ENCODE data around the gene GRIA1. TPM values are rescaled to one million over a fixed set of nuclear protein-coding genes. Genes with fewer than 3 reads are reported as not detected.

GRIA1 gene
- total RNA-seq, 1 experiment from 2014 or later, result 0.81 TPM

DNA sequence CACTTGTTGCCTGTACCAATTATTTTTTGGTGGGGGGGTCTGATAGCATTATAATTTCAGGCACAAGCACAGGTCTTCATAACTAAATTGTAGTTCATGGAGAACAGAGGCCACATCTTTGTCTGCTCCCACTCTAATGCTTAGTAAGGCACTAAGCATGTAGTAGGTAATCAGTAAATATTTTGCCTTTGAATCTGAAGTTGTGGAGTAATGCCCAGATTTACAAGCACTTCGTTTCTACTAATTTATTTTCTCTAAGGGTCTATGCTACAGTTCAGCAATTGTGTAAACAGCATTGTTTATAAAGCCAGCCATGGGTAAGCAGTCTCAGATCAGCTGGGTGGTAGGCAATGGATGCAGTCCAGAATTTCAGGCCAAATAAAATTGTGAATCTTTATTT, 78.6 kb downstream of the GRIA1 start:
- Mint-ChIP-seq H3K27me3 (ENCODE audit: low read depth) (no peaks in the 10 kb centered on the region), H3K9me3 (no peaks in the 10 kb centered on the region), H3K36me3 (no peaks in the 10 kb centered on the region), H3K4me1 (no peaks in the 10 kb centered on the region; the same call in 1 of the 2 replicates), H3K4me3 (no peak overlapping the region), H3K27ac (no peak overlapping the region)
- ChIA-PET CTCF (no interaction called here), POLR2A (no interaction called here)
- DNase-seq (ENCODE audit: low spot score) (no peak), ATAC-seq (no peak)
- TF ChIP-seq ZSCAN18 (CRISPR knock-in tag; IDR thresholded peaks at IDR 0.05) (no peak), NR2C2 (CRISPR knock-in tag; IDR thresholded peaks at IDR 0.05) (no peak), JAZF1 (CRISPR knock-in tag; IDR thresholded peaks at IDR 0.05) (no peak), GABPB1 (CRISPR knock-in tag; IDR thresholded peaks at IDR 0.05) (no peak), ZMAT4 (CRISPR knock-in tag; IDR thresholded peaks at IDR 0.05) (no peak), FOXJ3 (CRISPR knock-in tag; IDR thresholded peaks at IDR 0.05; ENCODE audit: borderline replicate concordance) (no peak), E2F1 (CRISPR knock-in tag; IDR thresholded peaks at IDR 0.05) (no peak), ZNF317 (CRISPR knock-in tag; IDR thresholded peaks at IDR 0.05; ENCODE audit: borderline replicate concordance, low read depth) (no peak), ZNF138 (CRISPR knock-in tag; conservative IDR thresholded peaks at IDR 0.05) (no peak), PRRX2 (CRISPR knock-in tag; IDR thresholded peaks at IDR 0.05) (no peak), AFF4 (CRISPR knock-in tag; IDR thresholded peaks at IDR 0.05; ENCODE audit: borderline replicate concordance) (no peak), TEAD1 (CRISPR knock-in tag; IDR thresholded peaks at IDR 0.05) (no peak), MYBL2 (CRISPR knock-in tag; IDR thresholded peaks at IDR 0.05) (no peak), NFYB (CRISPR knock-in tag; conservative IDR thresholded peaks at IDR 0.05; ENCODE audit: low read depth) (no peak)
- TF ChIP-seq, protein P1, sequence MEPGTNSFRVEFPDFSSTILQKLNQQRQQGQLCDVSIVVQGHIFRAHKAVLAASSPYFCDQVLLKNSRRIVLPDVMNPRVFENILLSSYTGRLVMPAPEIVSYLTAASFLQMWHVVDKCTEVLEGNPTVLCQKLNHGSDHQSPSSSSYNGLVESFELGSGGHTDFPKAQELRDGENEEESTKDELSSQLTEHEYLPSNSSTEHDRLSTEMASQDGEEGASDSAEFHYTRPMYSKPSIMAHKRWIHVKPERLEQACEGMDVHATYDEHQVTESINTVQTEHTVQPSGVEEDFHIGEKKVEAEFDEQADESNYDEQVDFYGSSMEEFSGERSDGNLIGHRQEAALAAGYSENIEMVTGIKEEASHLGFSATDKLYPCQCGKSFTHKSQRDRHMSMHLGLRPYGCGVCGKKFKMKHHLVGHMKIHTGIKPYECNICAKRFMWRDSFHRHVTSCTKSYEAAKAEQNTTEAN (CRISPR knock-in tag; IDR thresholded peaks at IDR 0.05), result no peak
- TF ChIP-seq, protein P2, sequence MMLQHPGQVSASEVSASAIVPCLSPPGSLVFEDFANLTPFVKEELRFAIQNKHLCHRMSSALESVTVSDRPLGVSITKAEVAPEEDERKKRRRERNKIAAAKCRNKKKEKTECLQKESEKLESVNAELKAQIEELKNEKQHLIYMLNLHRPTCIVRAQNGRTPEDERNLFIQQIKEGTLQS (CRISPR knock-in tag; conservative IDR thresholded peaks at IDR 0.05), result no peak
- TF ChIP-seq, protein P3, sequence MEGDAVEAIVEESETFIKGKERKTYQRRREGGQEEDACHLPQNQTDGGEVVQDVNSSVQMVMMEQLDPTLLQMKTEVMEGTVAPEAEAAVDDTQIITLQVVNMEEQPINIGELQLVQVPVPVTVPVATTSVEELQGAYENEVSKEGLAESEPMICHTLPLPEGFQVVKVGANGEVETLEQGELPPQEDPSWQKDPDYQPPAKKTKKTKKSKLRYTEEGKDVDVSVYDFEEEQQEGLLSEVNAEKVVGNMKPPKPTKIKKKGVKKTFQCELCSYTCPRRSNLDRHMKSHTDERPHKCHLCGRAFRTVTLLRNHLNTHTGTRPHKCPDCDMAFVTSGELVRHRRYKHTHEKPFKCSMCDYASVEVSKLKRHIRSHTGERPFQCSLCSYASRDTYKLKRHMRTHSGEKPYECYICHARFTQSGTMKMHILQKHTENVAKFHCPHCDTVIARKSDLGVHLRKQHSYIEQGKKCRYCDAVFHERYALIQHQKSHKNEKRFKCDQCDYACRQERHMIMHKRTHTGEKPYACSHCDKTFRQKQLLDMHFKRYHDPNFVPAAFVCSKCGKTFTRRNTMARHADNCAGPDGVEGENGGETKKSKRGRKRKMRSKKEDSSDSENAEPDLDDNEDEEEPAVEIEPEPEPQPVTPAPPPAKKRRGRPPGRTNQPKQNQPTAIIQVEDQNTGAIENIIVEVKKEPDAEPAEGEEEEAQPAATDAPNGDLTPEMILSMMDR (IDR thresholded peaks at IDR 0.05), result no peak
- TF ChIP-seq, protein P4, sequence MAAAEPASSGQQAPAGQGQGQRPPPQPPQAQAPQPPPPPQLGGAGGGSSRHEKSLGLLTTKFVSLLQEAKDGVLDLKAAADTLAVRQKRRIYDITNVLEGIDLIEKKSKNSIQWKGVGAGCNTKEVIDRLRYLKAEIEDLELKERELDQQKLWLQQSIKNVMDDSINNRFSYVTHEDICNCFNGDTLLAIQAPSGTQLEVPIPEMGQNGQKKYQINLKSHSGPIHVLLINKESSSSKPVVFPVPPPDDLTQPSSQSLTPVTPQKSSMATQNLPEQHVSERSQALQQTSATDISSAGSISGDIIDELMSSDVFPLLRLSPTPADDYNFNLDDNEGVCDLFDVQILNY (CRISPR knock-in tag; IDR thresholded peaks at IDR 0.05), result no peak
- TF ChIP-seq, protein P5, sequence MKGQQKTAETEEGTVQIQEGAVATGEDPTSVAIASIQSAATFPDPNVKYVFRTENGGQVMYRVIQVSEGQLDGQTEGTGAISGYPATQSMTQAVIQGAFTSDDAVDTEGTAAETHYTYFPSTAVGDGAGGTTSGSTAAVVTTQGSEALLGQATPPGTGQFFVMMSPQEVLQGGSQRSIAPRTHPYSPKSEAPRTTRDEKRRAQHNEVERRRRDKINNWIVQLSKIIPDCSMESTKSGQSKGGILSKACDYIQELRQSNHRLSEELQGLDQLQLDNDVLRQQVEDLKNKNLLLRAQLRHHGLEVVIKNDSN (CRISPR knock-in tag; IDR thresholded peaks at IDR 0.05), result no peak

Data from WTC11 (cell line).